Tibial nerve (tissue), 4 donors: ENCODE data around the gene MAPKAPK5.

Experiments used
- CTCF ChIP-seq, 5 experiments: fragments of 200-600 bp in 3 of 5; fragments of 450-650 bp in 2 of 5; sonication (generic) in 3 of 5; IDR thresholded peaks; one replicate each; pipeline ENCODE4 v1.5.1; 2016 to 2019; ENCODE audit warnings: antibody characterized with exemption in 5 of 5, mild to moderate bottlenecking in 3 of 5, moderate library complexity in 2 of 5
- EP300 ChIP-seq, 2 donors: sonication (generic); formaldehyde crosslinking; IDR thresholded peaks; one replicate each; pipeline ENCODE4 v1.6.1; 2017; ENCODE audit warnings: antibody characterized with exemption in 2 of 2, mild to moderate bottlenecking in 1 of 2
- POLR2A ChIP-seq, 2 donors: fragments of 450-650 bp; IDR thresholded peaks; one replicate each; pipeline ENCODE4 v1.6.1; 2017; ENCODE audit warnings: antibody characterized with exemption in 2 of 2, mild to moderate bottlenecking in 2 of 2, moderate library complexity in 2 of 2

GRCh38 chr12:111937429-111937828, 95.4 kb downstream of the MAPKAPK5 start:
- no peak for TF ChIP-seq POLR2A (IDR thresholded peaks at IDR 0.05)
- no peak for TF ChIP-seq CTCF (IDR thresholded peaks at IDR 0.05)
- TF ChIP-seq EP300 (IDR thresholded peaks at IDR 0.05) = no peak
